Measurements from ENCODE around the gene HOXC11.
A peak's percentile ranks its signal among the peaks of the same experiment; 100 is the strongest.

HOXC11 gene

GRCh38 chr12:53972722-53973235 is at the start of gene HOXC11:
Gene HOXC11 (plus strand): TSS chr12:53973126. CDS start chr12:53973242, 116 bp downstream.
- no peak within 1 kb of the TSS for H3K27ac Mint-ChIP-seq
- H3K4me3 Mint-ChIP-seq, result peak within 1 kb of the TSS; percentile 66
- H3K9me3 Mint-ChIP-seq, result no peaks in the 10 kb centered on the region
- H3K36me3 Mint-ChIP-seq (ENCODE audit: low read depth), result no peaks in the 10 kb centered on the region
- intact Hi-C loops (cut with micrococcal nuclease), result no loop called here
- peaks cover 99% of the 10 kb centered on the region for H3K27me3 Mint-ChIP-seq
- peaks cover 7% of the 10 kb centered on the region for H3K4me1 Mint-ChIP-seq (ENCODE audit: low read depth)

DNA sequence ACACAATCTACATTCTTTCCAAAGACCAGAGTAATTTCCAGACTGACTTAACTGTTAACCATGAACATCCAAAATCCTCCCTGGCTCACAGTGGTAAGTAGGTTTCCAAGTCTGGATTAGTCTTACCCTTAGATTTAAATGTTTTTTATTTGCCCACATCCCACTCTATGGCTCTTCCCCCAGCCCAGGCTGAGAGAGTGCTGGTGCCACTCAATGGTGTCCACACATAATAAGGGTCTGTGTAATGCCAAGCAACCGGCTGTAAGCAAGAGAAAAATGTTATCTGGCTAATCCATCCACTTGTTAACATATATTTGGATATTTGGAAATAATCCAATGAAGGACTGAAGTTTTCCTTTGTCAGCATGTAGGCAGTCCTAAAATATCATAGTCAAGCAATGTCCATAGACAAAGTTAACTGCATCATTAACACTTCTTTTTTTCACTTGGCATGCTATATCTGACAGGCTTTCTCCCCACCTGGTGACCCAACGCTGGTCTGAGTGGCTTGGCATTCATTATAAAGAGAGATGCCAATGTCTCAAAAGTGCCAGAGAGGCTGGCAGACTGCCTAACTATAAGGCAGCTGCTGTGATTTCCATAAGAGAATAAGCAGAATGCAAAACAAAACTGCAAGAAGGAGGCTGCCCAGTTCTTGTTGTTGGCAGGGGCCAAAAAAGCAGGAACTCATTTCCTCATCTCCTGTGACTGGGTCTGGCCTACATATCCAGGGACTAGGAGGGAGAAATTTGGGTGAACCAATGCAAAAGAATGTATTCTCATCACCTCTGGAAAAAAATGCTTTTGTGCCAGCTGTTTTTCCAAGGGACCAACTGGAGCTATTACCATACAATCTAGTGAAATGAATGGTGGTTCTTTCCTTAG is 48.2 kb upstream of the HOXC11 start:
- Mint-ChIP-seq H3K27ac (no peak overlapping the region), H3K9me3 (no peaks in the 10 kb centered on the region), H3K4me1 (ENCODE audit: low read depth) (no peaks in the 10 kb centered on the region), H3K36me3 (ENCODE audit: low read depth) (no peaks in the 10 kb centered on the region), H3K27me3 (peaks cover 85% of the 10 kb centered on the region), H3K4me3 (no peak overlapping the region)
- intact Hi-C loops (cut with micrococcal nuclease), result no loop called here

DNA sequence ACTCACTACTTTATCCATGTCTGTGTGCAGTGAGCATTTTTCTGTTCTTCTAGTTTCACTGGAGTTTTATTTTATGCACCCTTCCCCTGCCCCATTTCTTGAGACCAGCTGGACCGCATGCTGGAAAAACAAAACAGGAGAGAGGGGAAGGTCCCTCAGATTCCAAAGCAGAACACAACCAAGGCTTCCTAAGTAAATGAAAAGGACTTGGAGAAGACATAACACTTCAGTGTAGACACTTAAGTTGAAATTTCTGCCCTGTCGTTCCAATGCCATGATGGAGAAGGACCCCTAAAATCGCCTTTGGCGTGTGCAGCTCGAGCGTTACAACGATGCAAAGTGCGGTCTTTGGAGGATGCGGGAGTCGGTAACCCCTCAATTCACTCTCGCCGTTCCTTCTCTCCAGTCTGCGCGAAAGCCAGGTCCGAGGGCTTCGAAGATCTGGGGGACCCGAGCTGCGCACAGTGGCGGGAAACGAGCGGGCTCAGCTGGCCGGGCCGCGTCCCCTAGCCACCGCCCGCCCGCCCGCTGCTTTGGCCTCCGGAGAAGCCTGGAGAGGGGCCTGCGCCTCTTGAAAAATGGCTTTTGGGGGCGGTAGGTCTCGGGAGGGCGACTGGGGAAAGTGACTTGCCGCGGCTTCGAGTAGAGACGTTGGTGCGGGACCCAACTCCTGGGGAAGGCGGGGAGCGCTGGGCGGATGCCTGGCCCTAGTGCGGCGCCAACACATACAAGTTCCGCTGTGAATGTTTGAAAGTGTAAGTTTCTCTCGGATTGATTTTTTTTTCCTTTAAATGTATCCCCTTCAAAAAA is 45.5 kb upstream of the HOXC11 start:
- H3K27ac Mint-ChIP-seq, result no peak overlapping the region
- H3K4me3 Mint-ChIP-seq, result no peak overlapping the region
- intact Hi-C loops (cut with micrococcal nuclease), result no loop called here
- H3K4me1 Mint-ChIP-seq (ENCODE audit: low read depth), result no peaks in the 10 kb centered on the region
- peaks cover 91% of the 10 kb centered on the region for H3K27me3 Mint-ChIP-seq
- no peaks in the 10 kb centered on the region for H3K9me3 Mint-ChIP-seq
- no peaks in the 10 kb centered on the region for H3K36me3 Mint-ChIP-seq (ENCODE audit: low read depth)

DNA sequence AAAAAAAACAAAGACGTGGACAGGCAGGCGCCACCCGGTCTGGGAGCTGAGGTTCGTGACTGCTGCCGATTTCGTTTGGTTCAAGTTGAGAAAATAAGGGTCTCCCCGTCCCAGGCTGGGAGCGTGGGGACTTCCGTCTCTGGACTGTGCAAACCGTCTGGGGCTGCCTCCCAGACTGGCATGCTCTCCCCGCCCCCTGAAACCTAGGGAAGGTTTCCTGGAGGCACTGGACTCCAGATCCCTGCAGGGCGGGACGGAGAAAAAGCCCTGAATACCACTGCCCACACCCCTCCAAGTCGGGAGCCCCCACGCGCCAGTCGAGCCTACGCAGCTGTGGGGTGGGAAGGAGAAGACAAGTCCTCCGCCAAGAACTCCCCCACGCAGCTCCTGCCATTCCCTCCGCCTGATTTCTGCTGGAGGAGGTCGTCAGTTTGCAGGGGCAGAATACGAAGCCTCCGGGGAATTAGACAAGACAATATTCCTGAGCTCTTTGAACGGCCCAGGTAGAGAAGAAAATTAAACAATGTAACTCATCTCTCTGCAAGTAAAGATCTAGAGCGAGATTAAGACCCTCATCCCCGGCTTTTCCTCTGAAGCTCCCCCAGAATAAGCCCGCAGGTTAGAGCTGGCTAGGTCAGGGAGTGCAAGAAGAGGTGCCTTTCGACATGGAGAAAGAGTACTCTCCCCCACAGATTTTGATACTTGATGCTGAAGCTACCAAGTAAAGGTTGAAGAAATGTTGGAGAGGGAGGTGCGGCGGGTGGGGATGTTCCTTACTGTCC is 44.7 kb upstream of the HOXC11 start:
- Mint-ChIP-seq H3K27ac (no peak overlapping the region), H3K36me3 (ENCODE audit: low read depth) (no peaks in the 10 kb centered on the region), H3K4me1 (ENCODE audit: low read depth) (no peaks in the 10 kb centered on the region), H3K27me3 (peaks cover 95% of the 10 kb centered on the region), H3K4me3 (no peak overlapping the region), H3K9me3 (no peaks in the 10 kb centered on the region)
- intact Hi-C loops (cut with micrococcal nuclease), result no loop called here

DNA sequence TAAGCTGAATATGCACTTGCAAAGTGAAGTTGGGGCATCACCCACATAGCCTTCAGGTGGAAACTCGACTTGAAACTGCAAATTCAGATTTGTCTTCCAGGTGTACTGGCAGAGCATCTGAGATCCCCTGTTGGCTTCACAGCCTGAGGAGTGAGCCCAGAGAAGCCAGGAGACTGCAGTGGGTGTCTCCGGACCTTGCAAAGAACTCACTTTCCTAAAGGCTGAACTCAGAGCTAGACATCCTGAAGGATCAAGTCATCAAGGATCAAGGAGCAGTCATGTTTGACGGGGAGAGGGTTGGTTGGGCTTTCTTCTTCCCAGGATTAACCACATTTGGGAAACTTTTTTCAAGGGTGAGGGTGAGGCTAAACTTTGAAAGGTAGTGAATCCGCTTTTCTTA is 43.4 kb upstream of the HOXC11 start:
- H3K4me3 Mint-ChIP-seq, result no peak overlapping the region
- intact Hi-C loops (cut with micrococcal nuclease), result no loop called here
- H3K27me3 Mint-ChIP-seq, result peaks cover 95% of the 10 kb centered on the region
- no peaks in the 10 kb centered on the region for H3K36me3 Mint-ChIP-seq (ENCODE audit: low read depth)
- no peaks in the 10 kb centered on the region for H3K4me1 Mint-ChIP-seq (ENCODE audit: low read depth)
- H3K27ac Mint-ChIP-seq, result no peak overlapping the region
- no peaks in the 10 kb centered on the region for H3K9me3 Mint-ChIP-seq

- Mint-ChIP-seq H3K36me3 (ENCODE audit: low read depth) (no peaks in the 10 kb centered on the region), H3K4me1 (ENCODE audit: low read depth) (no peaks in the 10 kb centered on the region), H3K27ac (no peak overlapping the region), H3K27me3 (peaks cover 95% of the 10 kb centered on the region), H3K4me3 (no peak overlapping the region), H3K9me3 (no peaks in the 10 kb centered on the region)
- intact Hi-C loops (cut with micrococcal nuclease), result no loop called here
Observed at GRCh38 chr12:53930591-53931255, 42.2 kb upstream of the HOXC11 start.

DNA sequence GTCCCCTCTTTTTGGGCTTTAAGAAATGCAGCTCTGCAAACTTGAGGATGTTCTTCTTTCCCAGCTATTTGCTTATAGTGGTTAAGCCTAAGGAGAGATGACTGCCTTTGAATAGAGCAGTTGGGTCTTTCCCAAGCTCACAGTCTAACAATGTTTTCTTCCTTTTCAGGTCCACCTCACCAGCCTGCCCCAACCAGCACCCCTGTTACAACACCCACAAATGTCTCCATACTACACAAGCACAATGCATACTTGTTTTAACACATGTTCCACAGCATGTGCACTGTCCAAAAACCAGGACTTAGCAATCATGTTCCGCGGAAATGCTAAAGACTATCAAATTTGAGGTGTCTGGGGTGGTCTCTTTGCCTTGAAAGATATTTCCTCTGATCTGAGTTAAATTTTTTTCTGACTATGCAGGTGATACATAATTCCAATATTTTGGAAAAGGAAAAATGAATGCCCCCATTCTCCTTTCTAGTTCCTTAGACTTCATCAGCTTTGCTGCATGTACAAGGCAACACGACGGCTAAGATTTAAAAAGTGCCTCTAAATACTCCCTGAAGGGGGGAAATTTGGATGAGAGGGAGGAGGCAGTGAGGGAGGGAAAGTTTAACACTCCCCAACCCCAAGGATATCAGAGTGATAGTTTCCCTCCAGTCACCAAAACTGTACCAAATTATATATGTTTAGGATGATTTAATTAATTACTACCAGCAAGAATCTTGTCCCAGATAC is 40.9 kb upstream of the HOXC11 start:
- Mint-ChIP-seq H3K9me3 (no peaks in the 10 kb centered on the region), H3K4me1 (ENCODE audit: low read depth) (no peaks in the 10 kb centered on the region), H3K4me3 (no peak overlapping the region), H3K36me3 (ENCODE audit: low read depth) (no peaks in the 10 kb centered on the region), H3K27ac (no peak overlapping the region), H3K27me3 (peaks cover 95% of the 10 kb centered on the region)
- intact Hi-C loops (cut with micrococcal nuclease), result no loop called here

- H3K9me3 Mint-ChIP-seq, result no peaks in the 10 kb centered on the region
- no peak overlapping the region for H3K27ac Mint-ChIP-seq
- intact Hi-C loops (cut with micrococcal nuclease), result no loop called here
- peaks cover 95% of the 10 kb centered on the region for H3K27me3 Mint-ChIP-seq
- no peak overlapping the region for H3K4me3 Mint-ChIP-seq
- no peaks in the 10 kb centered on the region for H3K4me1 Mint-ChIP-seq (ENCODE audit: low read depth)
- no peaks in the 10 kb centered on the region for H3K36me3 Mint-ChIP-seq (ENCODE audit: low read depth)
Observed at GRCh38 chr12:53932915-53933314, 40.0 kb upstream of the HOXC11 start.

DNA sequence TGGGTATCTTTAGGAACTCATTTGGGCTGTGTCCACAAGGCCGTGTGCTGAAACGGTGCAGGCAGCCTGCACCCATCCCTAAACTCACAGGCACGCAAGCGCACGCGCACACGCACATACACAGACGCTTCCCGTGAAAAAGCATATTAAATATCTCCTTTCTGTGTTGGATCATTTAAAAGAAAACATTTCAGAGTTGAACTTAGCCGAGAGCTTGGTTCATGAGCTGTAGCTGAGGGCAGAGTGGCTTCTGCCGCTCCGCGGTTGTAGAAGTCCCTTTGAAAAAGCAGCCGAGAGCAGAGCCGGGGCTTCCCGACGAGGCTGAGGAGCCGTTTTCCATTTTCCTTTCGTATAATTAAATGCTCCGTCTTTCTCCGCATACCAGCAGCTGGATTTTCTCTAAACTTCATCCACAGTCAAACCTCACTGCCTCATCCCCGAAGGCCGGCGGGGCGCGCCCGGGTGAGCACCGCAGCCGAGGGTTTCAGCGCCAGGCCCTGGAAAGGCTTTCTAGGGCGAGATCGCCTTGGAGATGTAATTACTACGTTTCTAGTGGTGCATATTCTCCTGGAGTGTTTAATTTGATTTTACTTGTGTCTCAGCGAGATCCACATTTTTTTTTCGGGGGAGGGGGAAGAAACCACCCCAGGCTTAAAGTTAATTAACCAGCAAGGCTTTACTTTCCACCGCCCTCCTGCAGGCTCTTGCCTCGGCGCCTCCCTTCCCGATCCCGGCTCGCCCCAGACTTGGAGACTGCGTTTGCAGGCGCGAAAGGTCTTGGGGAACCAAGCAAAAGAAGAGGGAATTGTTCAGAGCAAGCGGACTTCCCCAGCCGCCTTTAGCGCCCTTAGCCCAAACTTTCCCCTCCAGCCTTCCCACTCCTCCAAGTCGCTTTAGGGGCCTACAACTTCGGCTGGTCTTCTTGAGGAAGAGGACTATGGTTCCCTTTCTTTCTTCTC is 37.3 kb upstream of the HOXC11 start:
- H3K27me3 Mint-ChIP-seq, result peaks cover 94% of the 10 kb centered on the region
- no peaks in the 10 kb centered on the region for H3K4me1 Mint-ChIP-seq (ENCODE audit: low read depth)
- H3K27ac Mint-ChIP-seq, result no peak overlapping the region
- intact Hi-C loops (cut with micrococcal nuclease), result no loop called here
- no peaks in the 10 kb centered on the region for H3K9me3 Mint-ChIP-seq
- H3K36me3 Mint-ChIP-seq (ENCODE audit: low read depth), result no peaks in the 10 kb centered on the region
- no peak overlapping the region for H3K4me3 Mint-ChIP-seq

DNA sequence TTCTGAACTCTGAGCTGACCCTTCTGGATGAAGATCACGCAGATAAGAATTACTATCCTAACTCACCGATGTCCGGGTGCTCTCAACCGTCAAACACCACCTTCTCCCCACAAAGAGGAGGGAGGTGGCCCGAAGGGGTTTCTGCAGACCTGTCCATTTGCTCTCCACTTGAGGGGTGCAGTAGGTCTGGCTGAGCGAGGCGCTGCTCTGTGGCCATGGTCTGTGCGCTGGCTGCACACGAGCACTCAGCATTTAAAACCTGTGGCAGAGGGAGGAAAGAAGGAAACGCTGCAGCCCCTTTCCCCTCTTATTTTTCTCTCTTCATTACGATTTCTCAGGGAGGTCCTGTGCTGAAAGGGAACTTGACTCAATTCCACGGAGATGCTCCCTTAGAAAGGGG is 35.8 kb upstream of the HOXC11 start:
- intact Hi-C loops (cut with micrococcal nuclease), result no loop called here
- peaks cover 96% of the 10 kb centered on the region for H3K27me3 Mint-ChIP-seq
- no peak overlapping the region for H3K4me3 Mint-ChIP-seq
- H3K36me3 Mint-ChIP-seq (ENCODE audit: low read depth), result no peaks in the 10 kb centered on the region
- no peak overlapping the region for H3K27ac Mint-ChIP-seq
- H3K9me3 Mint-ChIP-seq, result no peaks in the 10 kb centered on the region
- H3K4me1 Mint-ChIP-seq (ENCODE audit: low read depth), result no peaks in the 10 kb centered on the region

DNA sequence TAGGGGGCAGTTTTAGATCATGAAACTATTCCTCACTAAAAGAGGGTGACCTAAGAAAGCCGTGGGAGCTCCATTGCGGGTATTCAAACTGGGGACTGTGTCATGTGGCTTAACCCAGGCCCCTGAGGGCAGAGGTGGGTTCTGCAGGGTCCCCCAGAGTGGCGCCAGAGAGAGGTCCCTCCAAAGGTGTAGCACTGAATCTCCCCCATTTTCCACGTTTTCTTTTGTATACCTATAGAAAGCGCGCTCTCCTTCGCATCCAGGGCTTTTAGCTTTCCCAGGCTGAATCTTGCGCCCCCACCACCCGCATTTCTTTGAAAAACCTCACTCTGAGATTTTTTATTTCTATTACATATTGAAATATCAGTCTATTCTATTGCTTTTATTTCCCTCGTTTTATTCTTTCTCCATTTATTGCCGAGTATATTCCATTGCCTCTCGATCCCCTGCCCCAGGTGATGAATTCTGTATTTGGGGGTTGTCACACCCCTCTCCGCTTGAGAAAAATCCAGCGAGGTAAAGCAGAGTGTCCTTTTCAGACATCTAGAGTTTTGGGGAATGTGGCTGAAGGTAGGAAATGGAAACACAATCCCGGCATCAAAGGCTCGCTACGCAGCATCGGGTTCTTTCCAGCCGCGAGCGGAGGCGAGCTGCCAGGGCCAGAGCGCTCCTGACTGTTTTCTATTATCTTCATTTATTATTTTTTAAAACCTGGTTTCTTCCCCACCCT is 35.2 kb upstream of the HOXC11 start:
- Mint-ChIP-seq H3K27ac (no peak overlapping the region), H3K9me3 (no peaks in the 10 kb centered on the region), H3K4me3 (no peak overlapping the region), H3K4me1 (ENCODE audit: low read depth) (no peaks in the 10 kb centered on the region), H3K27me3 (peaks cover 96% of the 10 kb centered on the region), H3K36me3 (ENCODE audit: low read depth) (no peaks in the 10 kb centered on the region)
- intact Hi-C loops (cut with micrococcal nuclease), result no loop called here

Data from dendritic cell treated with granulocyte-macrophage colony-stimulating factor and Interleukin-4, amounts not matched to agents 40 ng/mL and 50 ng/mL, for 4 days (primary cell).